Activated T-helper 17 cell treated with anti-CD3 and anti-CD28 coated beads, Interleukin-2, amount 50 U/mL, for 72 hours (primary cell): Measurements from ENCODE around the gene HNRNPA1. TPM values are rescaled to one million over a fixed set of nuclear protein-coding genes. Genes with fewer than 3 reads are reported as not detected.
"Not testable (repeated sequence)": the region's sequence is repeated elsewhere in the genome, so short reads cannot be mapped to it uniquely, and the experiment has no call there.

Experiments used
- ATAC-seq: fragments of 150-1000 bp; cut with Tn5 transposase; replicated peaks from 2 replicates; pipeline ENCODE4 v1.10.0; 2021; ENCODE audit warnings: mild to moderate bottlenecking, moderate library complexity
- H3K27ac Mint-ChIP-seq: one replicate; pipeline ENCODE4 v1.8.0; 2022; ENCODE audit warnings: mixed read lengths
- H3K27me3 Mint-ChIP-seq: one replicate; pipeline ENCODE4 v1.8.0; 2022; ENCODE audit warnings: mixed read lengths
- H3K36me3 Mint-ChIP-seq: one replicate; pipeline ENCODE4 v1.8.0; 2022; ENCODE audit warnings: low read depth, mild to moderate bottlenecking, mixed read lengths
- H3K4me1 Mint-ChIP-seq: one replicate; pipeline ENCODE4 v1.8.0; 2022; ENCODE audit warnings: mixed read lengths
- H3K4me3 Mint-ChIP-seq: one replicate; pipeline ENCODE4 v1.8.0; 2022; ENCODE audit warnings: mild to moderate bottlenecking, mixed read lengths
- H3K9me3 Mint-ChIP-seq: one replicate; pipeline ENCODE4 v1.8.0; 2022; ENCODE audit warnings: mixed read lengths
- total RNA-seq, 2 donors: library from RNA; stranded (reverse); gene quantifications; one replicate each; pipeline ENCODE4 v1.2.3, GENCODE V29; 2022

The HNRNPA1 gene
- total RNA-seq, 2 donors from 2014 or later = 1,204 to 1,551 TPM

- H3K4me3 Mint-ChIP-seq = no peak overlapping the region
- no peaks in the 10 kb centered on the region for H3K9me3 Mint-ChIP-seq
- H3K27ac Mint-ChIP-seq = no peak overlapping the region
- H3K36me3 Mint-ChIP-seq = peaks cover 12% of the 10 kb centered on the region
- peaks cover 6% of the 10 kb centered on the region for H3K4me1 Mint-ChIP-seq
- ATAC-seq = no peak
- no peaks in the 10 kb centered on the region for H3K27me3 Mint-ChIP-seq
Observed at GRCh38 chr12:54261815-54262402, 18.6 kb upstream of the HNRNPA1 start.

- H3K36me3 Mint-ChIP-seq = peaks cover 7% of the 10 kb centered on the region
- ATAC-seq = no peak
- no peak overlapping the region for H3K4me3 Mint-ChIP-seq
- no peaks in the 10 kb centered on the region for H3K9me3 Mint-ChIP-seq
- H3K4me1 Mint-ChIP-seq = peaks cover 6% of the 10 kb centered on the region
- H3K27ac Mint-ChIP-seq = no peak overlapping the region
- no peaks in the 10 kb centered on the region for H3K27me3 Mint-ChIP-seq
Observed at GRCh38 chr12:54262403-54262925, 18.1 kb upstream of the HNRNPA1 start.

GRCh38 chr12:54265364-54265812, 15.1 kb upstream of the HNRNPA1 start:
- Mint-ChIP-seq H3K36me3 (no peaks in the 10 kb centered on the region), H3K9me3 (no peaks in the 10 kb centered on the region), H3K27me3 (no peaks in the 10 kb centered on the region), H3K4me1 (peaks cover 12% of the 10 kb centered on the region), H3K27ac (no peak overlapping the region), H3K4me3 (no peak overlapping the region)
- ATAC-seq = no peak

GRCh38 chr12:54266852-54267251, 13.7 kb upstream of the HNRNPA1 start:
- Mint-ChIP-seq H3K27ac (no peak overlapping the region), H3K4me1 (peaks cover 18% of the 10 kb centered on the region), H3K4me3 (no peak overlapping the region), H3K36me3 (peaks cover 8% of the 10 kb centered on the region), H3K9me3 (no peaks in the 10 kb centered on the region), H3K27me3 (no peaks in the 10 kb centered on the region)
- no peak for ATAC-seq

GRCh38 chr12:54270345-54270744, 10.2 kb upstream of the HNRNPA1 start:
- Mint-ChIP-seq H3K4me3 (peak overlapping the region; percentile 67), H3K9me3 (no peaks in the 10 kb centered on the region), H3K36me3 (peaks cover 43% of the 10 kb centered on the region), H3K27ac (peak overlapping the region; percentile 76), H3K27me3 (no peaks in the 10 kb centered on the region), H3K4me1 (peaks cover 38% of the 10 kb centered on the region)
- peak; percentile 58 for ATAC-seq

- peaks cover 59% of the 10 kb centered on the region for H3K36me3 Mint-ChIP-seq
- H3K4me3 Mint-ChIP-seq = peak overlapping the region; percentile 67
- H3K4me1 Mint-ChIP-seq = peaks cover 44% of the 10 kb centered on the region
- ATAC-seq = peak; percentile 88
- H3K27me3 Mint-ChIP-seq = no peaks in the 10 kb centered on the region
- H3K27ac Mint-ChIP-seq = peak overlapping the region; percentile 76
- no peaks in the 10 kb centered on the region for H3K9me3 Mint-ChIP-seq
Observed at GRCh38 chr12:54272214-54272613, 8.3 kb upstream of the HNRNPA1 start.

GRCh38 chr12:54273981-54274380, 6.5 kb upstream of the HNRNPA1 start:
- Mint-ChIP-seq H3K9me3 (no peaks in the 10 kb centered on the region), H3K4me1 (peaks cover 49% of the 10 kb centered on the region), H3K36me3 (peaks cover 59% of the 10 kb centered on the region), H3K27ac (no peak overlapping the region), H3K4me3 (no peak overlapping the region), H3K27me3 (no peaks in the 10 kb centered on the region)
- ATAC-seq = no peak

- H3K36me3 Mint-ChIP-seq = peaks cover 56% of the 10 kb centered on the region
- H3K27ac Mint-ChIP-seq = peak overlapping the region; percentile 42
- no peak for ATAC-seq
- no peaks in the 10 kb centered on the region for H3K27me3 Mint-ChIP-seq
- no peaks in the 10 kb centered on the region for H3K9me3 Mint-ChIP-seq
- H3K4me1 Mint-ChIP-seq = peaks cover 41% of the 10 kb centered on the region
- H3K4me3 Mint-ChIP-seq = no peak overlapping the region
Observed at GRCh38 chr12:54276368-54276767, 4.2 kb upstream of the HNRNPA1 start.

- ATAC-seq = no peak
- Mint-ChIP-seq H3K27me3 (no peaks in the 10 kb centered on the region), H3K36me3 (peaks cover 41% of the 10 kb centered on the region), H3K9me3 (no peaks in the 10 kb centered on the region), H3K27ac (no peak overlapping the region), H3K4me1 (peaks cover 34% of the 10 kb centered on the region), H3K4me3 (no peak overlapping the region)
Observed at GRCh38 chr12:54277823-54278276, 2.7 kb upstream of the HNRNPA1 start.

- H3K36me3 Mint-ChIP-seq = peaks cover 28% of the 10 kb centered on the region
- H3K4me1 Mint-ChIP-seq = peaks cover 33% of the 10 kb centered on the region
- H3K27me3 Mint-ChIP-seq = no peaks in the 10 kb centered on the region
- no peak overlapping the region for H3K27ac Mint-ChIP-seq
- H3K4me3 Mint-ChIP-seq = no peak overlapping the region
- no peaks in the 10 kb centered on the region for H3K9me3 Mint-ChIP-seq
- no peak for ATAC-seq
Observed at GRCh38 chr12:54279227-54279631, 1.3 kb upstream of the HNRNPA1 start.

- Mint-ChIP-seq H3K27me3 (no peaks in the 10 kb centered on the region), H3K4me1 (peaks cover 31% of the 10 kb centered on the region), H3K4me3 (no peak within 1 kb of the TSS), H3K36me3 (peaks cover 21% of the 10 kb centered on the region), H3K27ac (no peak within 1 kb of the TSS), H3K9me3 (no peaks in the 10 kb centered on the region)
- peak; percentile 78 for ATAC-seq
Observed at GRCh38 chr12:54279632-54280467, 676 bp upstream of the HNRNPA1 start, which contains the start of gene CBX5. Gene CBX5, minus strand, starts transcription at chr12:54280122. Its CDS starts 22,472 bp downstream, at chr12:54257650.

- not testable (repeated sequence) for H3K4me3 Mint-ChIP-seq, H3K36me3 Mint-ChIP-seq, H3K27me3 Mint-ChIP-seq, H3K27ac Mint-ChIP-seq, H3K9me3 Mint-ChIP-seq, ATAC-seq
- peaks cover 30% of the 10 kb centered on the region for H3K4me1 Mint-ChIP-seq
Observed at GRCh38 chr12:54281261-54281638, 724 bp downstream of the HNRNPA1 start.

- H3K4me3 Mint-ChIP-seq, ATAC-seq, H3K27me3 Mint-ChIP-seq, H3K27ac Mint-ChIP-seq, H3K36me3 Mint-ChIP-seq, H3K9me3 Mint-ChIP-seq: not testable (repeated sequence)
- peaks cover 26% of the 10 kb centered on the region for H3K4me1 Mint-ChIP-seq
Observed at GRCh38 chr12:54281694-54282093, 1.2 kb downstream of the HNRNPA1 start.

GRCh38 chr12:54282949-54283593, 2.5 kb downstream of the HNRNPA1 start:
- ATAC-seq = no peak
- Mint-ChIP-seq H3K36me3 (no peaks in the 10 kb centered on the region), H3K4me1 (peaks cover 22% of the 10 kb centered on the region), H3K9me3 (no peaks in the 10 kb centered on the region), H3K27ac (no peak overlapping the region), H3K4me3 (no peak overlapping the region), H3K27me3 (no peaks in the 10 kb centered on the region)
